HCT116 (cell line): ENCODE measurements around the gene RCBTB1. TPM values are rescaled to one million over a fixed set of nuclear protein-coding genes. Genes with fewer than 3 reads are reported as not detected.

Experiments
- ATAC-seq: fragments of 200-7000 bp; cut with Tn5 transposase; 2 replicates; pipeline ENCODE4 v1.9.1; 2020; ENCODE audit warnings: mild to moderate bottlenecking, moderate library complexity
- BruUV-seq: library from RNA; stranded (reverse); fragments of 400-500 nt; replicated peaks from 2 replicates; lab custom pipeline; 2021; lab: Mats Ljungman, UMichigan
- CTCF ChIA-PET: fragments of 300-600 bp; sonication (Branson Sonifier 250); formaldehyde crosslinking; loops from one replicate; lab custom pipeline; 2021; ENCODE audit warnings: antibody characterized with exemption; lab: Charles Lee
- POLR2A ChIA-PET: fragments of 300-600, 350-600 bp; sonication (Branson Sonifier 250); formaldehyde crosslinking; loops from one replicate; lab custom pipeline; 2021; ENCODE audit warnings: antibody characterized with exemption; lab: Charles Lee
- RAD21 ChIA-PET, 2 experiments: fragments of 300-600 bp; sonication (Branson Sonifier 250); formaldehyde crosslinking; loops; one replicate each; lab custom pipeline; 2023; ENCODE audit warnings: low total read pairs in 2 of 2; ENCODE audit not compliant: uncharacterized antibody in 2 of 2, unreplicated experiment in 2 of 2, low non-redundant PET in 1 of 2; lab: Charles Lee
- DNase-seq: peaks from one replicate; pipeline ENCODE4 v3.0.0-alpha.2; 2010; ENCODE audit warnings: low read depth, low spot score
- H2AFZ ChIP-seq: fragments of 200-600 bp; shearing (Covaris generic), sonication (generic); 2 replicates; pipeline ENCODE4 v1.6.1; 2017; ENCODE audit warnings: low read depth, mixed run types, mixed read lengths, antibody characterized with exemption, low read length; ENCODE audit not compliant: poor library complexity, severe bottlenecking
- H3K27ac ChIP-seq: 2 replicates; pipeline ENCODE4 v1.5.1; 2012; ENCODE audit warnings: low read depth, low read length
- H3K27me3 ChIP-seq: fragments of 200-600 bp; sonication (generic); 2 replicates; pipeline ENCODE4 v1.6.1; 2016; ENCODE audit warnings: mixed run types, low read length, mixed read lengths; ENCODE audit not compliant: insufficient read depth
- H3K36me3 ChIP-seq, 2 experiments: fragments of 200-500 bp in 1 of 2; fragments of 200-600 bp in 1 of 2; sonication (Bioruptor generic) in 1 of 2; sonication (generic) in 1 of 2; 2 replicates each; pipeline versions ENCODE4 v1.5.1 to v1.6.1; 2014 to 2016; ENCODE audit warnings: low read length in 2 of 2, inconsistent platforms in 1 of 2, mixed read lengths in 1 of 2, mixed run types in 1 of 2; ENCODE audit not compliant: insufficient read depth in 2 of 2, control insufficient read depth in 1 of 2
- H3K4me1 ChIP-seq, 2 experiments: fragments of 200-600 bp in 1 of 2; sonication (generic) in 1 of 2; 2 replicates each; pipeline versions ENCODE4 v1.5.1 to v1.6.1; 2012 to 2017; ENCODE audit warnings: low read length in 2 of 2, inconsistent platforms in 1 of 2, mild to moderate bottlenecking in 1 of 2, mixed read lengths in 1 of 2, mixed run types in 1 of 2, moderate library complexity in 1 of 2; ENCODE audit not compliant: insufficient read depth in 2 of 2, control insufficient read depth in 1 of 2
- H3K4me2 ChIP-seq: fragments of 200-600 bp; sonication (generic); 2 replicates; pipeline ENCODE4 v1.6.1; 2017; ENCODE audit warnings: mixed run types, low read length, mixed read lengths
- H3K4me3 ChIP-seq, 2 experiments: fragments of 200-600 bp in 1 of 2; sonication (generic) in 1 of 2; replicated peaks in 1 of 2; 2 replicates each; pipeline ENCODE4 v1.5.1; 2011 to 2016; ENCODE audit warnings: low read length in 2 of 2, control low read depth in 1 of 2, low read depth in 1 of 2, mild to moderate bottlenecking in 1 of 2, mixed read lengths in 1 of 2, mixed run types in 1 of 2
- H3K79me2 ChIP-seq: fragments of 200-600 bp; sonication (generic); 2 replicates; pipeline ENCODE4 v1.6.1; 2017; ENCODE audit warnings: mild to moderate bottlenecking, mixed run types, low read length, moderate library complexity, mixed read lengths; ENCODE audit not compliant: insufficient read depth
- H3K9ac ChIP-seq: fragments of 200-600 bp; sonication (generic); 2 replicates; pipeline ENCODE4 v1.6.1; 2016; ENCODE audit warnings: low read length, mixed read lengths
- H3K9me2 ChIP-seq: fragments of 200-600 bp; sonication (generic), shearing (Covaris generic); 2 replicates; pipeline ENCODE4 v1.6.1; 2017; ENCODE audit warnings: mixed run types, mild to moderate bottlenecking, moderate library complexity; ENCODE audit not compliant: insufficient read depth
- H3K9me3 ChIP-seq, 2 experiments: fragments of 200-500 bp in 1 of 2; fragments of 200-600 bp in 1 of 2; sonication (Bioruptor generic) in 1 of 2; sonication (generic) in 1 of 2; 2 replicates each; pipeline ENCODE4 v1.6.1; 2014 to 2017; ENCODE audit warnings: low read length in 2 of 2, mixed read lengths in 2 of 2, inconsistent platforms in 1 of 2, low read depth in 1 of 2, mild to moderate bottlenecking in 1 of 2, mixed run types in 1 of 2, moderate library complexity in 1 of 2; ENCODE audit not compliant: control insufficient read depth in 1 of 2, insufficient read depth in 1 of 2
- H4K20me1 ChIP-seq: fragments of 200-600 bp; sonication (generic), shearing (Covaris generic); 2 replicates; pipeline ENCODE4 v1.6.1; 2017; ENCODE audit warnings: mixed run types, mild to moderate bottlenecking, moderate library complexity; ENCODE audit not compliant: insufficient read depth
- ATF3 ChIP-seq: IDR thresholded peaks from 2 replicates; pipeline ENCODE4 v1.6.1; 2012
- CEBPB ChIP-seq: IDR thresholded peaks from 2 replicates; pipeline ENCODE4 v1.6.1; 2012; ENCODE audit warnings: low read depth
- CTCF ChIP-seq, 3 experiments: fragments of 200-600 bp in 1 of 3; sonication (generic) in 1 of 3; IDR thresholded peaks in 2 of 3; conservative IDR thresholded peaks in 1 of 3; 2 replicates each; pipeline ENCODE4 v1.5.1; 2012 to 2017; ENCODE audit warnings: low read depth in 2 of 3, low read length in 2 of 3, antibody characterized with exemption in 1 of 3, borderline replicate concordance in 1 of 3, control low read depth in 1 of 3, mild to moderate bottlenecking in 1 of 3, mixed read lengths in 1 of 3, mixed run types in 1 of 3, moderate library complexity in 1 of 3; ENCODE audit not compliant: insufficient read depth in 1 of 3
- ELF1 ChIP-seq: IDR thresholded peaks from 2 replicates; pipeline ENCODE4 v1.6.1; 2012; ENCODE audit warnings: low read depth, borderline replicate concordance
- EZH2phosphoT487 ChIP-seq: fragments of 200-600 bp; IDR thresholded peaks from 2 replicates; pipeline ENCODE4 v1.6.1; 2018; ENCODE audit warnings: antibody characterized with exemption, borderline replicate concordance
- FOSL1 ChIP-seq: IDR thresholded peaks from 2 replicates; pipeline ENCODE4 v1.6.1; 2012; ENCODE audit warnings: low read depth
- MAX ChIP-seq: IDR thresholded peaks from 2 replicates; pipeline ENCODE4 v1.6.1; 2012
- POLR2A ChIP-seq: IDR thresholded peaks from 2 replicates; pipeline ENCODE4 v1.7.0; 2011; ENCODE audit warnings: borderline replicate concordance; ENCODE audit not compliant: insufficient read depth, insufficient read length; ENCODE audit errors: extremely low read depth
- POLR2AphosphoS5 ChIP-seq: IDR thresholded peaks from 2 replicates; pipeline ENCODE4 v1.6.1; 2011; ENCODE audit warnings: mild to moderate bottlenecking, low read depth, low read length, moderate library complexity
- RAD21 ChIP-seq: IDR thresholded peaks from 2 replicates; pipeline ENCODE4 v1.6.1; 2012; ENCODE audit warnings: low read depth, mild to moderate bottlenecking
- REST ChIP-seq: IDR thresholded peaks from 2 replicates; pipeline ENCODE4 v1.6.1; 2012; ENCODE audit warnings: low read depth
- SIN3A ChIP-seq: IDR thresholded peaks from 2 replicates; pipeline ENCODE4 v1.6.1; 2012; ENCODE audit warnings: low read depth
- SP1 ChIP-seq: IDR thresholded peaks from 2 replicates; pipeline ENCODE4 v1.6.1; 2012; ENCODE audit warnings: low read depth
- SRF ChIP-seq: IDR thresholded peaks from 2 replicates; pipeline ENCODE4 v1.6.1; 2012; ENCODE audit warnings: low read depth
- TCF7L2 ChIP-seq: IDR thresholded peaks from 2 replicates; pipeline ENCODE4 v1.7.0; 2011; ENCODE audit warnings: borderline replicate concordance, inconsistent platforms; ENCODE audit not compliant: insufficient read depth, insufficient read length; ENCODE audit errors: extremely low read depth
- YY1 ChIP-seq: IDR thresholded peaks from 2 replicates; pipeline ENCODE4 v1.6.1; 2011; ENCODE audit warnings: low read length, low read depth, moderate library complexity, mild to moderate bottlenecking; ENCODE audit not compliant: insufficient replicate concordance; ENCODE audit errors: extremely low read depth
- ZBTB33 ChIP-seq: IDR thresholded peaks from 2 replicates; pipeline ENCODE4 v1.6.1; 2011; ENCODE audit warnings: mild to moderate bottlenecking, low read length, moderate library complexity; ENCODE audit not compliant: insufficient replicate concordance; ENCODE audit errors: extremely low read depth
- ZFX ChIP-seq: fragments of 450-650 bp; IDR thresholded peaks from 2 replicates; pipeline ENCODE4 v1.6.1; 2017
- intact Hi-C: fragments of 100-400 bp; cut with micrococcal nuclease; formaldehyde crosslinking; loops from 2 replicates; pipeline ENCODE4 v1.10.0; 2022
- total RNA-seq: library from RNA; stranded (reverse); gene quantifications from one replicate; pipeline ENCODE4 v1.2.1, GENCODE V29; 2021; ENCODE audit not compliant: unreplicated experiment

The RCBTB1 gene
- total RNA-seq, 1 experiment from 2014 or later: 22.2 TPM

GRCh38 chr13:49540552-49540951, 44.8 kb downstream of the RCBTB1 start (continued):
- TF ChIP-seq ZBTB33: no peak
- no peak for TF ChIP-seq POLR2AphosphoS5
- no peak for TF ChIP-seq SP1
- TF ChIP-seq REST: no peak
- TF ChIP-seq SRF: no peak
- TF ChIP-seq CEBPB: no peak

- Histone ChIP-seq H3K27ac (no peak overlapping the region), H3K4me1 (no peaks in the 10 kb centered on the region), H3K36me3 (peaks cover 0 to 18% of the 10 kb centered on the region in 2 experiments; a peak in 2 of 4 replicates), H3K79me2 (no peaks in the 10 kb centered on the region), H3K9me2 (no peaks in the 10 kb centered on the region), H4K20me1 (no peaks in the 10 kb centered on the region), H3K4me3 (no peak overlapping the region), H3K9ac (no peak overlapping the region), H3K4me2 (no peak overlapping the region), H3K27me3 (no peaks in the 10 kb centered on the region), H3K9me3 (no peaks in the 10 kb centered on the region), H2AFZ (no peak overlapping the region)
- ATAC-seq (no peak), DNase-seq (no peak)
- BruUV-seq: no TSS peak
- RAD21 ChIA-PET: no interaction called here
- POLR2A ChIA-PET: interaction anchor here (0.6 kb wide), 1 partner anchor 11 kb away, joined by 4 read pairs; no protein-coding TSS in a partner anchor
- CTCF ChIA-PET: no interaction called here
- intact Hi-C loops: no loop called here
- no peak for TF ChIP-seq EZH2phosphoT487
- TF ChIP-seq SIN3A: no peak
- TF ChIP-seq MAX: no peak
- TF ChIP-seq ELF1: no peak
- TF ChIP-seq ATF3: no peak
- TF ChIP-seq ZFX: no peak
- TF ChIP-seq RAD21: no peak
- TF ChIP-seq CTCF (IDR thresholded peaks at IDR 0.05 in 2 of 3, conservative IDR thresholded peaks at IDR 0.05 in 1 of 3; ENCODE audit: borderline replicate concordance in 1 of 3, insufficient read depth in 1 of 3, low read depth in 2 of 3, low read length in 2 of 3): no peak
- no peak for TF ChIP-seq SRF
- TF ChIP-seq FOSL1: no peak
- no peak for TF ChIP-seq POLR2A
- no peak for TF ChIP-seq YY1
- no peak for TF ChIP-seq TCF7L2
Measured at GRCh38 chr13:49539746-49540145, 45.6 kb downstream of the RCBTB1 start.
